ENCODE measurements around the gene TMEM131L.
"Not testable (repeated sequence)": the region's sequence is repeated elsewhere in the genome, so short reads cannot be mapped to it uniquely, and the experiment has no call there.

The TMEM131L gene

DNA sequence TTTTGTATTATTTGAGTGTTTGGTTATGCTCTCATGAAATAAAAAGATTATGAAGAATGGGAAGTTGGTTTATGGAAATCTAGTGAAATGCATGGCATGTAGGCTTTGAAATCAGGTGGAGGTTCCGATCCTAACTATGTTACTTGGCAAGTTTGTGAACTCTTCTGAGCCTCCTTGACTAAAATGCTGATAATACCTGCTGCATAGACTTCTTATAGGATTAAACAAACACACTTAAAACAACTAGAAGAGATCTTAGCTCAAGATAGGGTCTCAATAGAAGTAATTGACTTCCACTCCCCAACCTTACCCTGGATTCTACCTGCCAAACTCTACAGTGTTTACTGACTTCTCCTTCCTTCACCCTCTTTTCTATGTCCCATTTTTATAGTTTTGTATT is 195.7 kb downstream of the TMEM131L start:
- no peak for DNase-seq

- DNase-seq: no peak
Observed at GRCh38 chr4:153663667-153664066, 197.5 kb downstream of the TMEM131L start.

GRCh38 chr4:153666505-153666904 is 200.3 kb downstream of the TMEM131L start:
- DNase-seq: not testable (repeated sequence)

DNA sequence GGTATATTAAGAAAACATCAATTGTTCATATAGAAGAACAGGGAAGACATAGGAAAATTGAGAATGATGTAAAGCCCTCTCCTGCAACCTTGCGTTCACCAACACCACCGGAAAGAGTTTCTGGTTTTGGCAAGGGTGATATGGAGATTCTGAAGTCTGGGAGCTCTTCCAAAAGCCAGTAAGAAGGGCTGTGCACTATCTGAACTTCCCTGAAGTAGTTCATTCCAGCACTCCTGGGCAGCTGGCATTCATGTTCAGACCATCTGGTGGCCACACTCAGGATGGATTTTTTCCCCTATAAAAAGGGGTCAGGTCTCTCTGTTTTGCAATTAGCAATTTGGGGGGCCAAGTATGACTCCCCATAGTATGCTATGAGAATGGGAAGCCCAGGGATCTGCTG is 202.5 kb downstream of the TMEM131L start:
- no peak for DNase-seq

DNA sequence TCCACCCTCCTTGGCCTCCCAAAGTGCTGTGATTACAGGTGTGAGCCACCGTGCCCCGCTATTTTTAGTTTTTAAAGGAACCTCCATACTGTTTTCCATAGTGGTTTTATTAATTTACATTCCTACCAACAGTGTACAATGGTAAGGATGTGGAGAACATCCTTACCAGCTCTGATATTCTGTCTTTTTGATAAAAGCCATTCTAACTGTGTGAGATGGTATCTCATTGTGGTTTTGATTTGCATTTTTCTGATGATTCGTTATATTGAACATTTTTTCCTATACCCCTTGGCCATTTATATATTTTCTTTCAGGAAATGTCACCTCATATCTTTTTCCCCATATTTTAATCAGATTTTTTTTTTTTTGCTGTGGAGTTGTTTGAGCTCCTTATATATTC is 203.7 kb downstream of the TMEM131L start:
- DNase-seq: no peak

DNA sequence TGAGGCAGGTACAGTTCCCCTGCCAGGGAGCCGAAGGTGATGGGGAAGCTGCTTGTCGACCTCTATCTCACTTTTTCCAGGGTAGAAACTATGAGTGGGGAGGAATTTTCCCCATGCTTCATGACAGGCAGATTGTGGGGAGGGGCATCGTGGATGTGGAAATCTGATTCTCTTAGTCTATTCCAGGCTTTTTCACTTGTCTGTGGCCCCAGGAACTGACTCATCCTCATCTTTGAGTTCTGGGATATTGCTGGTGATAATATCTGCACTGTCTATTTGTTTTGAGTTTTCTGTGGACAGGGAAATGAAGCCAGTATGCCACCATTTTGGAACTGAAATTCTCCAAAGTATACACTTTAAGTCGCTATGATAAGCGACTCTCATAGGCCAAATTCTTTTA is 210.3 kb downstream of the TMEM131L start:
- DNase-seq: no peak

DNA sequence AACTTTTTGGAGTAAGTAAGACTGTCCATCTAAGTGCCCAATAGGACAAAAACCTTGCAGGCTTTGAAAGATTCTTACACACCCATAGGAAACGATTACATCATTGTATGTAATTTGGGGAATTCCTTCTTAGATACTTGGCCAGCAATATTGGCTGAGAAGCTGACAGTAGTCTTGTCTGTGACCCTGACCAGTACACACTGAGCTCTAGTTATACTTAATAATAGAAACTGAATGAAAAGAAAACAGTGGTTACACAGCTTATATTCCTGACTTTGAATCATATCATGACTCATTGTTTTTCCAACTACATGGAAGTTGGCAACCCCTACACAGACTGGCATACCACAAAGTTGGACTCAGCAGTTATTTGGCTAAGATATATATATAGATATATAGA is 210.8 kb downstream of the TMEM131L start:
- DNase-seq: no peak

DNA sequence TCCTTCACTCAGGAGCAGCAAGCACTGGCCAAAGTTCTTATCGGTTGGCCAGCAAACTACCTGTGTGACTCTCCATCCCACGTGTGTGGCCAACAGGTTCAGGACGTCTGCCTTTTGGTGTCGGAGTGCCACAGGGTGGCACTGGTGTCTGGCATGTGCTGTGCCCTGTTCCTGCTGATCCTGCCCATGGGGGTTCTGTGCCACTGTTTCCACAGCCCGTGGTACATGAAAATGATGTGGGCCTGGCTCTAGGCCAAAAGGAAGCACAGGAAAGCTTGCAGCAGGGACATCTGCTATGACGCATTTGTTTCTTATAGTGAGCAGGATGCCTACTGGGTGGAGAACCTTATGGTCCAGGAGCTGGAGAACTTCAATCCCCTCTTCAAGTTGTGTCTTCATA is 213.3 kb downstream of the TMEM131L start:
- DNase-seq: no peak

DNA sequence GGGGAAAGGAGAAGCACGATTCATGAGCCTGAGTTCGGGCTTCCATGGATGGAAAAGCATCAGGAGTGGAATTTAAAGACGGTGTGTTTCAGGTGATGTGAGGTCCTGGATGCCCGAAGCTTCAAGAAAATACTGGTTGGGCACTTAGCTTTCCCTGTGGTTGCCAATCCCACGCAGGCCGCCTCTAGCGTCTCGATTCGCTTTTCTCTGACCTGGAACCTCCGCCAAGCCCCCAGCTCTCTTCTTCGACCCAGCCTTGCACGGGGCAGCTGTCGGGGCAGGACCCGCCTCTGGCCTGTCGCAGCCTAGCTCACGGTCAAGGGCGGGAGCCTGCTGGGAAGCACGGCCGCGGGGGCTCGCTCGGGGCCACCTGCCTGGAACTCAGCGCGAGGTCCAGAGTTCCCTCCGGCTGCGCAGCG is 217.6 kb downstream of the TMEM131L start:
- no peak for DNase-seq

GRCh38 chr4:153684182-153684970 is 218.2 kb downstream of the TMEM131L start, which contains the start of gene TLR2:
Gene TLR2, plus strand, starts transcription at chr4:153684280. Its CDS starts 18,628 bp downstream, at chr4:153702908.
- no peak for DNase-seq

DNA sequence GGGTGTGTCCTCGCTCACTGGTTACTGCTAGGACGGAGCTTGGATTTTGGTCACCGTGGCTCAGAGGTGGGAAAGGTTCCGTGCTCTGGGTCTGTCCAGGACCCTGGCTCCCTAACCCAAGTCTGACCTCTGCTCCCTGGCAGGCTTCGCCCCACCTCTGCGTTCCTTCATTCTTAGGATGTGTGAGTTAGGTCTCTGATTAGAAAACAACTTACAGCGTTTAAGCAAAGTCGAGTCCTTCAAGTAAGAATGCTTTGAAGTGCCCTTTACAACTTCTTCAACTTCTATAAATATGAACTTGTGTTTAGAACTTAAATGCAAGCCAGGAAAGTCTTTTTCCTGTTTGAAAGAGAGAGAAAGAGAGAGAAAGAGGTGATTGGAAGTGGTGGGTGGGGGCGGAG is 218.8 kb downstream of the TMEM131L start:
- no peak for DNase-seq

Data from NCI-H2081 treated with DMSO at 0.1 percent for 48 hours (cell line).